GM18507 (cell line): ENCODE measurements around the gene GP9.
"Not testable (repeated sequence)": the region's sequence is repeated elsewhere in the genome, so short reads cannot be mapped to it uniquely, and the experiment has no call there.

Experiments used
- DNase-seq: peaks from one replicate; pipeline ENCODE4 v3.0.0; 2011; ENCODE audit warnings: low read depth; ENCODE audit not compliant: insufficient read length; ENCODE audit errors: extremely low spot score
- FAIRE-seq: peaks from 2 replicates; lab custom pipeline; 2011; peaks lifted over from hg19 to GRCh38; lab: Jason Lieb, UNC

Gene GP9

GRCh38 chr3:129103296-129103695 lies 42.7 kb downstream of the GP9 start:
- DNase-seq (no peak), FAIRE-seq (no peak)

DNA sequence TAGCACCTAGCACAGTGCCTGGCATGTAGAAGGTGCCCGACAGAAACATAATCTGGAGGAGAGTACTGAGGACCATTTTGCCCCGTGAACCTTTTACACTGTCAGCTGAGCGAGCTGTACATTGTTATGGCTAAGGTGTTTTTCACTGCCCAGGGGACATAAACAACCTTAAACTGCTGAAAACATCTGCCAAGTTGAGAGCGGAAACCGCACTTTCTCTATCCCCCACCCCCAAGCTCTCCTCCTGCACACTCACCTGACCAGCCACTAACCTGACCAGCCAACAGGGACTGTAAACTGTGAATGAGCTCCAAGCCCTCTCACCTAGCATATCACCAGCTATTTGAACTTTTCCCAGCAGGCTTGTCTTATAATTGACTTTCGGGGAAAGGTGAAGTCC lies 43.5 kb downstream of the GP9 start:
- FAIRE-seq = no peak
- DNase-seq = no peak

- DNase-seq (no peak), FAIRE-seq (no peak)
Observed at GRCh38 chr3:129104498-129105079, 44.0 kb downstream of the GP9 start.

GRCh38 chr3:129105862-129106261 lies 45.3 kb downstream of the GP9 start:
- FAIRE-seq = no peak

GRCh38 chr3:129106320-129106719 lies 45.7 kb downstream of the GP9 start:
- DNase-seq (no peak), FAIRE-seq (no peak)

More at GRCh38 chr3:129105862-129106261, 45.3 kb downstream of the GP9 start:
- no peak for DNase-seq

- FAIRE-seq (no peak), DNase-seq (no peak)
Observed at GRCh38 chr3:129106866-129107565, 46.4 kb downstream of the GP9 start.

DNA sequence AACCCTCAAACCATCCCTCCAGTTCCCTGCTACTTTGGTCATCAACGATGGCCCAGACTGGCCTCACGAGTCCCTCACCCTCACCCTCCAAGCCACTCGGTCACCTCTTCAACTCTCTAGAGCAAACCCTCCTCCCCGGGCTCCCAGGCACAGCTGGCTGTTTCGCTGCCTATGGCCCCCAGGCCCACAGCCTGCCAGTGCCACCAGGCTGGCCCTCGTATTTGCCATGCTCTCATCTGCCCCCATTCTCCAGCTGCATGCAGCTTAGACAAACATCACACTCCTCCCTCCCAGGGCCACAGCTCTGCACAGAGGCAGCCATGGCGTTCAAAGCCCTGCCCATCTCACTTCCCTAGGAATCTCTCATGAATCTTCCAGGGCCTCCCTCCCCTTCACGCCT lies 47.2 kb downstream of the GP9 start:
- no peak for FAIRE-seq
- DNase-seq = no peak

GRCh38 chr3:129111076-129111780 lies 50.6 kb downstream of the GP9 start:
- DNase-seq, FAIRE-seq: not testable (repeated sequence)
